HL-60 (cell line): ENCODE measurements around the gene PCSK5.

ENCODE experiments used
- POLR2AphosphoS5 ChIP-seq: IDR thresholded peaks from 2 replicates; pipeline ENCODE4 v1.6.1; 2012; ENCODE audit warnings: low read depth
- TF ChIP-seq, protein P1 (sequence below): IDR thresholded peaks from one replicate; pipeline ENCODE4 v1.5.1; 2011; ENCODE audit warnings: low read length, control low read depth, inconsistent platforms; ENCODE audit not compliant: insufficient read depth

DNA sequence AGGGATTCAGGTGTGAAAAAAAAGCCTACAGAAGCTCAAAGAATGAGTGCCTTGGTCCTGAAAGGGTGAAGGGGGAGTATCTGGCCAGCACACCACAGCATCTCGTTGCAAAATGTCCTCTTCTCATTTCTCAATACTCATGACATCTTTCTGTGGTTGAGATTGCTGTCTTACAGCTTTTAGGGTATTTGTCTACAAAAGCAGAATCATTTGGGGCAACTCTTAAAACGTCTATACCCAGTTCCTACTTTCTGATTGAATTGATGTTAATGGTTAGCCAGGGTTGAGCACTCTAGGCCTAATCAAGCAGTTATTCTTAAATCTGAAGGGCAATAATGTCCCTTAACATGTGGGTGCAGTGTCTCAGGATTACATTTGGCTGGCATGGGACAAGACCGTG, 21.2 kb upstream of the PCSK5 start:
- TF ChIP-seq POLR2AphosphoS5: no peak
- TF ChIP-seq, protein P1, sequence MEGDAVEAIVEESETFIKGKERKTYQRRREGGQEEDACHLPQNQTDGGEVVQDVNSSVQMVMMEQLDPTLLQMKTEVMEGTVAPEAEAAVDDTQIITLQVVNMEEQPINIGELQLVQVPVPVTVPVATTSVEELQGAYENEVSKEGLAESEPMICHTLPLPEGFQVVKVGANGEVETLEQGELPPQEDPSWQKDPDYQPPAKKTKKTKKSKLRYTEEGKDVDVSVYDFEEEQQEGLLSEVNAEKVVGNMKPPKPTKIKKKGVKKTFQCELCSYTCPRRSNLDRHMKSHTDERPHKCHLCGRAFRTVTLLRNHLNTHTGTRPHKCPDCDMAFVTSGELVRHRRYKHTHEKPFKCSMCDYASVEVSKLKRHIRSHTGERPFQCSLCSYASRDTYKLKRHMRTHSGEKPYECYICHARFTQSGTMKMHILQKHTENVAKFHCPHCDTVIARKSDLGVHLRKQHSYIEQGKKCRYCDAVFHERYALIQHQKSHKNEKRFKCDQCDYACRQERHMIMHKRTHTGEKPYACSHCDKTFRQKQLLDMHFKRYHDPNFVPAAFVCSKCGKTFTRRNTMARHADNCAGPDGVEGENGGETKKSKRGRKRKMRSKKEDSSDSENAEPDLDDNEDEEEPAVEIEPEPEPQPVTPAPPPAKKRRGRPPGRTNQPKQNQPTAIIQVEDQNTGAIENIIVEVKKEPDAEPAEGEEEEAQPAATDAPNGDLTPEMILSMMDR: no peak
